BE2C (cell line): ENCODE results near the gene GPR4.

Source experiments
- DNase-seq: peaks from one replicate; pipeline ENCODE4 v3.0.0-alpha.2; 2020
- H3K27me3 ChIP-seq: fragments of 250-450 bp; sonication (Bioruptor Pico); 2 replicates; pipeline ENCODE4 v1.5.1; 2020; ENCODE audit warnings: mild to moderate bottlenecking
- H3K36me3 ChIP-seq: fragments of 250-450 bp; sonication (Bioruptor Pico); 2 replicates; pipeline ENCODE4 v1.5.1; 2020; ENCODE audit warnings: mild to moderate bottlenecking
- H3K4me1 ChIP-seq: fragments of 250-450 bp; sonication (Bioruptor Pico); 2 replicates; pipeline ENCODE4 v1.5.1; 2020
- H3K4me3 ChIP-seq: 2 replicates; pipeline ENCODE4 v1.5.1; 2011; ENCODE audit warnings: low read depth, low read length
- H3K9me3 ChIP-seq: fragments of 250-450 bp; sonication (Bioruptor Pico); 2 replicates; pipeline ENCODE4 v1.5.1; 2020
- CTCF ChIP-seq: IDR thresholded peaks from 2 replicates; pipeline ENCODE4 v1.5.1; 2012; ENCODE audit warnings: mild to moderate bottlenecking, low read depth, low read length

The GPR4 gene

GRCh38 chr19:45613926-45614725, 12.1 kb upstream of the GPR4 start:
- no peak for TF ChIP-seq CTCF
- no peak for DNase-seq
- H3K27me3 ChIP-seq, result no peaks in the 10 kb centered on the region
- no peaks in the 10 kb centered on the region for H3K36me3 ChIP-seq
- H3K9me3 ChIP-seq, result no peaks in the 10 kb centered on the region
- peaks cover 7% of the 10 kb centered on the region for H3K4me1 ChIP-seq
- no peak overlapping the region for H3K4me3 ChIP-seq

GRCh38 chr19:45608948-45609347, 6.9 kb upstream of the GPR4 start:
- no peak for DNase-seq
- no peak for TF ChIP-seq CTCF
- H3K36me3 ChIP-seq, result no peaks in the 10 kb centered on the region
- H3K9me3 ChIP-seq, result no peaks in the 10 kb centered on the region
- H3K27me3 ChIP-seq, result no peaks in the 10 kb centered on the region
- no peak overlapping the region for H3K4me3 ChIP-seq
- H3K4me1 ChIP-seq, result no peaks in the 10 kb centered on the region

GRCh38 chr19:45607071-45608029, 5.3 kb upstream of the GPR4 start:
- DNase-seq, result peak; percentile 83
- Histone ChIP-seq H3K9me3 (no peaks in the 10 kb centered on the region), H3K4me3 (peak overlapping the region; percentile 59), H3K4me1 (no peaks in the 10 kb centered on the region), H3K27me3 (peaks cover 13% of the 10 kb centered on the region), H3K36me3 (no peaks in the 10 kb centered on the region)
- TF ChIP-seq CTCF, result peak; percentile 88

- Histone ChIP-seq H3K4me3 (no peak overlapping the region), H3K9me3 (no peaks in the 10 kb centered on the region), H3K27me3 (peaks cover 50% of the 10 kb centered on the region), H3K4me1 (peaks cover 10% of the 10 kb centered on the region), H3K36me3 (no peaks in the 10 kb centered on the region)
- no peak for TF ChIP-seq CTCF
- no peak for DNase-seq
Observed at GRCh38 chr19:45601115-45601514, 897 bp downstream of the GPR4 start.

GRCh38 chr19:45600340-45600885, 1.6 kb downstream of the GPR4 start:
- peaks cover 50% of the 10 kb centered on the region for H3K27me3 ChIP-seq
- no peak overlapping the region for H3K4me3 ChIP-seq
- TF ChIP-seq CTCF, result no peak
- peaks cover 10% of the 10 kb centered on the region for H3K4me1 ChIP-seq
- no peaks in the 10 kb centered on the region for H3K9me3 ChIP-seq
- H3K36me3 ChIP-seq, result no peaks in the 10 kb centered on the region
- no peak for DNase-seq
